GM12878 (cell line): ENCODE data around the gene TM9SF2. TPM values are rescaled to one million over a fixed set of nuclear protein-coding genes. Genes with fewer than 3 reads are reported as not detected.
A peak's percentile ranks its signal among the peaks of the same experiment; 100 is the strongest.

Experiments used
- ATAC-seq: fragments of 200-7000 bp; cut with Tn5 transposase; 3 replicates; pipeline ENCODE4 v1.9.1; 2020; ENCODE audit warnings: mild to moderate bottlenecking, moderate library complexity
- BruUV-seq: library from RNA; stranded (reverse); fragments of 400-500 nt; replicated peaks from 2 replicates; lab custom pipeline; 2021; lab: Mats Ljungman, UMichigan
- CTCF ChIA-PET: fragments of 300-600 bp; sonication (Branson Sonifier 250); formaldehyde crosslinking; extraction: SDS; loops from one replicate; lab custom pipeline; 2021; ENCODE audit warnings: inconsistent platforms; lab: Yijun Ruan, JAX
- POLR2A ChIA-PET: fragments of 350-600 bp; formaldehyde crosslinking; extraction: SDS; loops from one replicate; lab custom pipeline; 2021; ENCODE audit warnings: inconsistent platforms; lab: Charles Lee
- RAD21 ChIA-PET: fragments of 300-600 bp; sonication (Branson Sonifier 250); formaldehyde crosslinking; loops from one replicate; lab custom pipeline; 2023; ENCODE audit warnings: antibody characterized with exemption; ENCODE audit not compliant: unreplicated experiment; lab: Charles Lee
- SMC1A ChIA-PET: fragments of 300-600 bp; sonication (Branson Sonifier 250); formaldehyde crosslinking; loops from one replicate; lab custom pipeline; 2023; ENCODE audit not compliant: unreplicated experiment, uncharacterized antibody; lab: Charles Lee
- DNase-seq: peaks from one replicate; pipeline ENCODE4 v3.0.0-alpha.2; 2011; ENCODE audit warnings: low read depth, low spot score
- FAIRE-seq: peaks from 3 replicates; lab custom pipeline; 2011; peaks lifted over from hg19 to GRCh38; lab: Jason Lieb, UNC
- H2AFZ ChIP-seq: 2 replicates; pipeline ENCODE4 v1.6.0; 2011; ENCODE audit warnings: low read depth, low read length, control low read depth; ENCODE audit not compliant: control insufficient read depth
- H3K27ac ChIP-seq: 2 replicates; pipeline ENCODE4 v1.5.1; 2011; ENCODE audit warnings: control low read depth; ENCODE audit not compliant: control insufficient read depth, insufficient read depth
- H3K27me3 ChIP-seq, 2 experiments: replicated peaks in 1 of 2; 2 replicates each; pipeline versions ENCODE4 v1.6.0 to v1.6.1; 2011; ENCODE audit warnings: low read length in 1 of 2; ENCODE audit not compliant: control insufficient read depth in 2 of 2, insufficient read depth in 2 of 2
- H3K36me3 ChIP-seq, 2 experiments: 2 replicates each; pipeline ENCODE4 v1.5.1; 2011; ENCODE audit warnings: low read length in 1 of 2; ENCODE audit not compliant: control insufficient read depth in 2 of 2, insufficient read depth in 2 of 2
- H3K4me1 ChIP-seq: 2 replicates; pipeline ENCODE4 v1.6.1; 2011; ENCODE audit warnings: mild to moderate bottlenecking, low read length, moderate library complexity, mixed read lengths; ENCODE audit not compliant: control insufficient read depth, insufficient read depth
- H3K4me2 ChIP-seq: 2 replicates; pipeline ENCODE4 v1.6.0; 2011; ENCODE audit warnings: control low read depth; ENCODE audit not compliant: control insufficient read depth, insufficient read depth
- H3K4me3 ChIP-seq: fragments of 200-600 bp; sonication (generic); 2 replicates; pipeline ENCODE4 v1.5.1; 2016
- H3K79me2 ChIP-seq: 2 replicates; pipeline ENCODE4 v1.6.0; 2011; ENCODE audit warnings: low read length; ENCODE audit not compliant: control insufficient read depth, insufficient read depth
- H3K9ac ChIP-seq: 2 replicates; pipeline ENCODE4 v1.8.0; 2011; ENCODE audit warnings: low read length, control low read depth, mixed read lengths; ENCODE audit not compliant: control insufficient read depth, insufficient read depth
- H3K9me3 ChIP-seq: replicated peaks from 3 replicates; pipeline ENCODE4 v1.5.1; 2011; ENCODE audit warnings: mild to moderate bottlenecking, low read length; ENCODE audit not compliant: control insufficient read depth, insufficient read depth
- H4K20me1 ChIP-seq: 2 replicates; pipeline ENCODE4 v1.6.0; 2011; ENCODE audit not compliant: control insufficient read depth, insufficient read depth
- FOXK2 ChIP-seq: fragments of 450-650 bp; IDR thresholded peaks from 2 replicates; pipeline ENCODE4 v1.6.1; 2017; ENCODE audit warnings: mild to moderate bottlenecking, moderate library complexity
- GATAD2B ChIP-seq: fragments of 450-650 bp; conservative IDR thresholded peaks from 2 replicates; pipeline ENCODE4 v1.6.1; 2017; ENCODE audit warnings: low read depth, mild to moderate bottlenecking, moderate library complexity
- HDGF ChIP-seq: fragments of 450-650 bp; IDR thresholded peaks from 2 replicates; pipeline ENCODE4 v1.6.1; 2016; ENCODE audit warnings: antibody characterized with exemption
- IKZF1 ChIP-seq: fragments of 450-650 bp; conservative IDR thresholded peaks from 2 replicates; pipeline ENCODE4 v1.6.1; 2017; ENCODE audit warnings: antibody characterized with exemption, mild to moderate bottlenecking
- KLF5 ChIP-seq: fragments of 450-650 bp; IDR thresholded peaks from 2 replicates; pipeline ENCODE4 v1.6.1; 2014; ENCODE audit warnings: mild to moderate bottlenecking; ENCODE audit not compliant: partially characterized antibody
- POLR2AphosphoS2 ChIP-seq: IDR thresholded peaks from 2 replicates; pipeline ENCODE4 v1.6.1; 2011; ENCODE audit warnings: low read depth, mild to moderate bottlenecking, low read length, improper control_type of control experiment, moderate library complexity
- POU2F2 ChIP-seq: IDR thresholded peaks from 3 replicates; pipeline ENCODE4 v1.6.1; 2011; ENCODE audit warnings: low read depth, mild to moderate bottlenecking, low read length, borderline replicate concordance
- RAD21 ChIP-seq: IDR thresholded peaks from 2 replicates; pipeline ENCODE4 v1.6.1; 2011; ENCODE audit warnings: mild to moderate bottlenecking, low read depth, low read length, moderate library complexity; ENCODE audit not compliant: insufficient read depth
- RFX5 ChIP-seq: IDR thresholded peaks from 2 replicates; pipeline ENCODE4 v1.6.1; 2011; ENCODE audit warnings: low read depth, low read length, improper control_type of control experiment
- RUNX3 ChIP-seq: IDR thresholded peaks from 2 replicates; pipeline ENCODE4 v1.6.1; 2012; ENCODE audit warnings: low read length, inconsistent platforms
- SIN3A ChIP-seq: IDR thresholded peaks from 2 replicates; pipeline ENCODE4 v1.6.1; 2012; ENCODE audit warnings: low read depth, low read length, improper control_type of control experiment
- SPI1 ChIP-seq: IDR thresholded peaks from 2 replicates; pipeline ENCODE4 v1.6.1; 2011; ENCODE audit warnings: low read depth, mild to moderate bottlenecking, low read length, moderate library complexity, borderline replicate concordance; ENCODE audit not compliant: insufficient read depth
- STAT3 ChIP-seq: IDR thresholded peaks from 2 replicates; pipeline ENCODE4 v1.6.1; 2011; ENCODE audit warnings: low read depth, low read length, improper control_type of control experiment
- ZZZ3 ChIP-seq: IDR thresholded peaks from 2 replicates; pipeline ENCODE4 v1.6.1; 2011; ENCODE audit warnings: low read depth; ENCODE audit not compliant: control insufficient read depth, insufficient read length
- WGBS: methylation state at CpG from one replicate; pipeline ENCODE4 v1.1.6; 2016; ENCODE audit warnings: low lambda C conversion rate; ENCODE audit not compliant: insufficient replicate concordance, insufficient coverage; ENCODE audit errors: missing lambda C conversion rate; 5-methylcytosine and 5-hydroxymethylcytosine counted together
- in situ Hi-C: fragments of 300-500 bp; cut with MboI; formaldehyde crosslinking; loops from 9 replicates; pipeline ENCODE4 v1.14.3; 2018; ENCODE audit warnings: mixed read lengths
- intact Hi-C: fragments of 100-400 bp; cut with micrococcal nuclease; formaldehyde crosslinking; loops from one replicate; pipeline ENCODE4 v1.14.2; 2022; ENCODE audit not compliant: unreplicated experiment
- polyA plus RNA-seq, 11 experiments: library from polyadenylated mRNA; depleted of rRNA in 4 of 11; unstranded in 6 of 11; stranded (reverse) in 5 of 11; fragments of >200 nt; fragmentation: Nextera tagmentation in 4 of 11; fragmentation: Illumina TruSeq in 1 of 11; extraction: Ambion mirVana in 4 of 11; extraction: Trizol in 1 of 11; gene quantifications; 1 replicate in 1 of 11; 2 replicates in 10 of 11; pipeline versions ENCODE4 v1.2.1 to v1.2.3, GENCODE V29; 2011 to 2016; ENCODE audit warnings: inconsistent platforms in 2 of 11, missing spikeins in 2 of 11, low read depth in 1 of 11
- total RNA-seq, 4 experiments: library from RNA; depleted of rRNA in 3 of 4; stranded (reverse); fragments of >200 nt in 3 of 4; fragmentation: Illumina TruSeq in 1 of 4; extraction: Trizol in 1 of 4; gene quantifications; 2 replicates each; pipeline versions ENCODE4 v1.2.1 to v1.2.3, GENCODE V29; 2013 to 2021
- TF ChIP-seq, protein P1 (sequence below): fragments of 450-650 bp; formaldehyde crosslinking; IDR thresholded peaks from 2 replicates; pipeline ENCODE4 v1.4.0; 2022; ENCODE audit warnings: mild to moderate bottlenecking, moderate library complexity
- TF ChIP-seq, protein P2 (sequence below): fragments of 450-650 bp; IDR thresholded peaks from 2 replicates; pipeline ENCODE4 v1.6.1; 2017; ENCODE audit warnings: mild to moderate bottlenecking

The TM9SF2 gene
- total and polyA plus RNA-seq, 10 of the 15 experiments (the other 5 are each of a cell fraction or from before 2014, with no cell fraction given): 34.6 to 128 (median 79.2) TPM

DNA sequence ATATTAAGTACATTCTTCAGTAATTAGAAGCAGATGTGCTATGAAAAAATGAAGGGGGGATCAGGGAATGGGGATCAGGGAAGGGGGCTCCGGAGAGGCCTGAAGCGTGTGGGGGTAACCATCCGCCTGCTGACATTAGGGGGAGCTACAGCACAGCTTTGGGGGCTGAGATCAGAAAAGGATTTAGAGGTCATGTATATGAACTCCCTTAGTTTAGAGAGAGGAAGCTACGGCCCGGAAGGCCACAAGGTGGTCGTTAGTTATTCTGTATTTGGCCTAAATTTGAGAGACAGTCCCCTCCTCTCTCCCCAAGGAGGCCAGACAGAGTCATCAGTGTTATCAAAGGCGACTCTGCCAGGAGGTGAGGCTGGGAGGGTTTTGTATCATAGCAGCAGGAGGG is 99.0 kb downstream of the TM9SF2 start (continued):
- TF ChIP-seq, protein P1, sequence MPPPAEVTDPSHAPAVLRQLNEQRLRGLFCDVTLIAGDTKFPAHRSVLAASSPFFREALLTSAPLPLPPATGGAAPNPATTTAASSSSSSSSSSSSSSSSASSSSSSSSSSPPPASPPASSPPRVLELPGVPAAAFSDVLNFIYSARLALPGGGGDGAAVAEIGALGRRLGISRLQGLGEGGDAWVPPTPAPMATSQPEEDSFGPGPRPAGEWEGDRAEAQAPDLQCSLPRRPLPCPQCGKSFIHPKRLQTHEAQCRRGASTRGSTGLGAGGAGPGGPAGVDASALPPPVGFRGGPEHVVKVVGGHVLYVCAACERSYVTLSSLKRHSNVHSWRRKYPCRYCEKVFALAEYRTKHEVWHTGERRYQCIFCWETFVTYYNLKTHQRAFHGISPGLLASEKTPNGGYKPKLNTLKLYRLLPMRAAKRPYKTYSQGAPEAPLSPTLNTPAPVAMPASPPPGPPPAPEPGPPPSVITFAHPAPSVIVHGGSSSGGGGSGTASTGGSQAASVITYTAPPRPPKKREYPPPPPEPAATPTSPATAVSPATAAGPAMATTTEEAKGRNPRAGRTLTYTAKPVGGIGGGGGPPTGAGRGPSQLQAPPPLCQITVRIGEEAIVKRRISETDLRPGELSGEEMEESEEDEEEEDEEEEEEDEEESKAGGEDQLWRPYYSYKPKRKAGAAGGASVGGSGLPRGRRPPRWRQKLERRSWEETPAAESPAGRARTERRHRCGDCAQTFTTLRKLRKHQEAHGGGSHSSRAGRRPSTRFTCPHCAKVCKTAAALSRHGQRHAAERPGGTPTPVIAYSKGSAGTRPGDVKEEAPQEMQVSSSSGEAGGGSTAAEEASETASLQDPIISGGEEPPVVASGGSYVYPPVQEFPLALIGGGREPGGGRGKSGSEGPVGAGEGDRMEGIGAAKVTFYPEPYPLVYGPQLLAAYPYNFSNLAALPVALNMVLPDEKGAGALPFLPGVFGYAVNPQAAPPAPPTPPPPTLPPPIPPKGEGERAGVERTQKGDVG (CRISPR knock-in tag): no peak
- TF ChIP-seq GATAD2B (no peak), RAD21 (0 out of 2 replicates have a peak, but pooled peaks have one; percentile 16), HDGF (no peak)

DNA sequence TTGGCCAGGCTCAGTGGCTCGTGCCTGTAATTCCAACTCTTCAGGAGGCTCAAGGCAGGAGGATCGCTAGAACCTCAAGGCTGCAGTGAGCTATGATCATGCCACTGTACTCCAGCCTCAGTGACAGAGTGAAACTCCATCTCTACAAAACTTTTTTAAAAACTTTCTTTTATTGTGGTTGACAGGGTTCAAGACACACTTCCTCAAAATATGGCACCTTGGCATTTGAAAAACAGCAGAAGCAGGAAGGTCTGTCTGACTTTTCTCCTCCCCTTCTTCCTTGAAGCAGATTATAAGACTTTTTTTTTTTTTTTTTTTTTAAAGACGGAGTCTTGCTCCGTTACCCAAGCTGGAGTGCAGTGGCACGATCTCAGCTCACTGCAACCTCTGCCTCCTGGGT is 100.3 kb downstream of the TM9SF2 start:
- peak; percentile 21; the same call in 1 of the 2 replicates for TF ChIP-seq RUNX3
- TF ChIP-seq RFX5: no peak
- TF ChIP-seq SIN3A: no peak
- no peak for TF ChIP-seq IKZF1
- TF ChIP-seq POLR2AphosphoS2: no peak
- TF ChIP-seq KLF5: no peak
- no peak for TF ChIP-seq POU2F2
- no peak for TF ChIP-seq ZZZ3
- TF ChIP-seq FOXK2: no peak
- no peak for TF ChIP-seq STAT3
- TF ChIP-seq SPI1: peak; percentile 52; the same call in 1 of the 2 replicates
- TF ChIP-seq, protein P2, sequence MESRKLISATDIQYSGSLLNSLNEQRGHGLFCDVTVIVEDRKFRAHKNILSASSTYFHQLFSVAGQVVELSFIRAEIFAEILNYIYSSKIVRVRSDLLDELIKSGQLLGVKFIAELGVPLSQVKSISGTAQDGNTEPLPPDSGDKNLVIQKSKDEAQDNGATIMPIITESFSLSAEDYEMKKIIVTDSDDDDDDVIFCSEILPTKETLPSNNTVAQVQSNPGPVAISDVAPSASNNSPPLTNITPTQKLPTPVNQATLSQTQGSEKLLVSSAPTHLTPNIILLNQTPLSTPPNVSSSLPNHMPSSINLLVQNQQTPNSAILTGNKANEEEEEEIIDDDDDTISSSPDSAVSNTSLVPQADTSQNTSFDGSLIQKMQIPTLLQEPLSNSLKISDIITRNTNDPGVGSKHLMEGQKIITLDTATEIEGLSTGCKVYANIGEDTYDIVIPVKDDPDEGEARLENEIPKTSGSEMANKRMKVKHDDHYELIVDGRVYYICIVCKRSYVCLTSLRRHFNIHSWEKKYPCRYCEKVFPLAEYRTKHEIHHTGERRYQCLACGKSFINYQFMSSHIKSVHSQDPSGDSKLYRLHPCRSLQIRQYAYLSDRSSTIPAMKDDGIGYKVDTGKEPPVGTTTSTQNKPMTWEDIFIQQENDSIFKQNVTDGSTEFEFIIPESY: no peak
- intact Hi-C loops (loop anchor here (10.0 kb wide), 2 partner anchors 227 to 337 kb away; no protein-coding TSS in a partner anchor), in situ Hi-C loops (no loop called here)
- Histone ChIP-seq H3K9ac (no peak overlapping the region), H4K20me1 (no peaks in the 10 kb centered on the region), H3K4me2 (no peak overlapping the region), H3K4me3 (no peak overlapping the region), H3K9me3 (no peaks in the 10 kb centered on the region), H3K27me3 (no peaks in the 10 kb centered on the region; a peak in 1 of 4 replicates), H3K79me2 (no peaks in the 10 kb centered on the region), H3K36me3 (no peaks in the 10 kb centered on the region), H2AFZ (0 out of 2 replicates have a peak overlapping the region, but pooled peaks have one; percentile 6), H3K4me1 (peaks cover 10% of the 10 kb centered on the region), H3K27ac (no peak overlapping the region)
- CTCF ChIA-PET: interaction anchor here (0.7 kb wide), 1 partner anchor 319 kb away, joined by 3 read pairs; no protein-coding TSS in a partner anchor
- FAIRE-seq (no peak), DNase-seq (no peak), ATAC-seq (no peak)
- 84% methylated on average over 2 of the region's 5 CpGs for WGBS
- SMC1A ChIA-PET: no interaction called here
- POLR2A ChIA-PET: no interaction called here
- RAD21 ChIA-PET: no interaction called here
- no TSS peak for BruUV-seq
